ENCODE results near the gene DESI1. TPM values are rescaled to one million over a fixed set of nuclear protein-coding genes. Genes with fewer than 3 reads are reported as not detected.
A peak's percentile ranks its signal among the peaks of the same experiment; 100 is the strongest.
"Not testable (repeated sequence)": the region's sequence is repeated elsewhere in the genome, so short reads cannot be mapped to it uniquely, and the experiment has no call there.

DESI1 gene
- polyA plus RNA-seq, 1 donor = 20.1 TPM

DNA sequence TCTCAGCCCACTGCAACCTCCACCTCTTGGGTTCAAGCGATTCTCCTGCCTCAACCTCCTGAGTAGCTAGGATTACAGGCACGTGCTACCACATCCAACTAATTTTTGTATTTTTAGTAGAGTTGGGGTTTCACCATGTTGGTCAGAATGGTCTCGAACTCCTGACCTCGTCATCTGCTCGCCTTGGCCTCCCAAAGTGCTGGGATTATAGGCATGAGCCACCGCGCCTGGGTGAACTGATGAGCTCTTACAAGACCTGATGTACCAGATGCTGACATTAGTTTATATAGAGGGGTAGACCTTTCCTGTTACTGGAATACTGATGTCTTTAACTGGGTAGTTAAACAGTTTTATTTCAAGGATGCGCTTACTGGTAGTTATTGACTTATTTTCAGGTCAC lies 13.8 kb upstream of the DESI1 start:
- not testable (repeated sequence) for DNase-seq

DNA sequence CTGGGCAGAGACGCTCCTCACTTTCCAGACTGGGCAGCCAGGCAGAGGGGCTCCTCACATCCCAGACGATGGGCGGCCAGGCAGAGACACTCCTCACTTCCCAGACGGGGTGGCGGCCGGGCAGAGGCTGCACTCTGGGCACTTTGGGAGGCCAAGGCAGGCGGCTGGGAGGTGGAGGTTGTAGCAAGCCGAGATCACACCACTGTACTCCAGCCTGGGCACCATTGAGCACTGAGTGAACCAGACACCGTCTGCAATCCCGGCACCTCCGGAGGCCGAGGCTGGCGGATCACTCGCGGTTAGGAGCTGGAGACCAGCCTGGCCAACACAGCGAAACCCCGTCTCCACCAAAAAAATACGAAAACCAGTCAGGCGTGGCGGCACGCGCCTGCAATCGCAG lies 10.8 kb upstream of the DESI1 start:
- DNase-seq = not testable (repeated sequence)

- not testable (repeated sequence) for DNase-seq
Measured at GRCh38 chr22:41631115-41631514, 10.3 kb upstream of the DESI1 start.

DNA sequence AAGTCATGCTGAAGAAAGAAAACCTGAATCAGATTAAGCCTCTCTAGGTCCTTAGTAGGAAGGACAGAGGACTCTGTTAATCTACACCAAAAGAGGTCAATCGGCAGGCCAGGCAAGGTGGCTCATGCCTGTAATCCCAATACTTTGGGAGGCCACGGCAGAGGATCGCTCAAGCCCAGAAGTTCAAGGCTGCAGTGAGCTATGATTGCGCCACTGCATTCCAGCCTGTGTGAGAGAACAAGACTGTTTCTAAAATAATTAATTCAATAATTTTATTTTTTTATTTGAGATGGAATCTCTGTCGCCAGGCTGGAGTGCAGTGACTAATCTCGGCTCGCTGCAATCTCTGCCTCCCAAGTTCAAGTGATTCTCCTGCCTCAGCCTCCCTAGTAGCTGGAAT lies 4.7 kb upstream of the DESI1 start:
- no peak for DNase-seq

- DNase-seq = no peak
Measured at GRCh38 chr22:41621911-41622179, 1.0 kb upstream of the DESI1 start.

- peak; percentile 100 for DNase-seq
Measured at GRCh38 chr22:41621099-41621910, 462 bp upstream of the DESI1 start, which contains the start of gene XRCC6. Gene XRCC6 (plus strand): TSS chr22:41621295. CDS start chr22:41622005, 710 bp downstream.

GRCh38 chr22:41619979-41620588 lies 759 bp downstream of the DESI1 start:
- no peak for DNase-seq

DNA sequence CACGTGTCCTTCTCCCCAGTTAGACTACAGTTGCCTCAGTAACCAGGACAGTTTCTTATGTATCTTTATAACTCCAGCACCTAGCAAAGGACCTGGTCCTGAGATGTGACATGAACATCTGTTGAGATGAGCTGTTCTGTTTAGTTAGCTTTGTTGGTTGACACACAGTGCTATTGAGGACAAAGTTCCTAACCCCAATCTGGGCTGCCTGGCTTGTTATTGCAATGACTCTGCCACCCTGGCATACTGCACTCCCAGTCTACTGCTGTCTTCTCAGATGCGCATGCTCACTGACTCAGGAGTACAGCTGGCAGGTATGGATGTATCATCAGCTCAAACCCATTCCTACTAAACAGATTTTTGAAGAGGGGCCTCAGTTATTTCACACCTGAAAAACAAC lies 7.4 kb downstream of the DESI1 start:
- no peak for DNase-seq

- no peak for DNase-seq
Measured at GRCh38 chr22:41612603-41613306, 8.1 kb downstream of the DESI1 start.

GRCh38 chr22:41608386-41608785 lies 12.5 kb downstream of the DESI1 start:
- no peak for DNase-seq

DNA sequence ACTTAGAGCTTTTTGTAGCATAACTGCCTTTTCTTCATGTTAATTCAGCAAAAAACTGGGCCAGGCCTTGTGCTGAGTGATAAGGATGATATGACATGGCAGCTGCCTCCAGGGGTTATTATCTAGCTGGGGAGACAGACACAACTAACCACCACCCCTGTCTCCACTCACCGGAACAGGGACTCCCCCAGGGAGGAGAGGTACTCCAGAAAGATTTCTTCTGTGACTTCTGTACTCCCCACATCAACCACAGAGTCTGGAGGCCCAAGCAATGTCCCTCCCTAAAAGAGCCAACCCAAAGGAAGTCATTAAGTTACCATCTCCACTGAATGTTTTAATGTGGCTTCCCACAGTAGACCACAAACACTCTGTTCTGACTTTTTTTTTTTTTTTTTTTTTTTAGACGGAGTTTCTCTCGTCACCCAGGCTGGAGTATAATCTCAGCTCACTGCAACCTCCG lies 16.9 kb downstream of the DESI1 start:
- DNase-seq = no peak

DNA sequence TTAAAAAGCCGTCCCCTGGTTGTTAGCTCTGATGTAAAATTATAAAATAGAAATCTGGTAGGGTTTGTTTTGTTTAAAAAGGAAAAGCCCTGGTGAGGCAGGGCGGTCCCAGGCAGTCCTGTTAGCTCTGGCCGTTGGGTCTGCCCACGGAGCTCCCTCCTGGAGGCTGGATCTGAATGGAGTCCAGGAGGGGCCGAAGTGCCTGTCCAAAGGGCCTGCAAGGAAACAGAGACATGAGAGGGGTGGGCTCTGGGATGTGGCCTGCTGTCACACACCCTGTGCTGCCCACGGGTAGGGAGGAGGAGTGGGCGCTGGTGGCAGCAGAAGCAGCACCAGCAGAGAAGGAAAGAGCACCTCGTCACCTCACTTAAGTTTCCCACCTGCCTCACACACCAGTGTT lies 19.9 kb downstream of the DESI1 start:
- DNase-seq = no peak

DNA sequence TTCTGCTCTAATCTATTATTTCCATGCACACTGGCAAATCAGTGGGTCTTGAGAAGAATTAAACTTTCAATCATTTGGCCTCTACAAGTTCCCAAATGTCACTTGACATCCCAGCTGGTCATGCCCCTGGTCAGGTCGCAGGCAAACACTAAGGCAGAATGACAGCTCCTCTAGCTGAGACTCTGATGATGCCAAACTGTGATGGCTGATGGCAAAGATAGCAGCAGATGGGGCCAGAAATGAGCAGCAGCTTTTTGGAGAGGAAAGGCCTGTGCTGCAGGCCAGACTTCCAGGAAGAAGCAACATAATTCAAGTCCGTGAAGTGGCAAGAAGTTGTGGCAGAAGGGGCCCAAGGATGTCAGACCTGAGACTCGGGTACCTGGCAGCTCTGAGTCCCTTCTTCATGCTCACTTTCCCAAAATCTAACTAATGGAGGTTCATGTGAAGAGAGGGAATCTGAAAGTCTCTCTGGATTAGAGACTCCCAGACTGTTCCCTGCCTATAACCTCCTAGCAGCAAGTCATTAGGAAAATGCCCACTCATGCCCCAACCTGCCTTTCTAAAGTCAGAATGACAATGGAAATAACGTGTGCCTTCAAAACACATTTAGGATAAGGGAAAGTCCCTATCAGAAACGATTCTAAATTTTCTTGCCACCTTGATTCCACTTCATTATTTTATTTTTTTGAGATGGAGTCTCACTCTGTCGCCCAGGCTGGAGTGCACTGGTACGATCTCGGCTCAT lies 21.8 kb downstream of the DESI1 start:
- DNase-seq = no peak

GRCh38 chr22:41598081-41598480 lies 22.8 kb downstream of the DESI1 start:
- no peak for DNase-seq

GRCh38 chr22:41597635-41597953 lies 23.2 kb downstream of the DESI1 start:
- DNase-seq = no peak

- DNase-seq = peak; percentile 25
Measured at GRCh38 chr22:41596776-41597634, 23.8 kb downstream of the DESI1 start.

- DNase-seq = no peak
Measured at GRCh38 chr22:41595703-41596102, 25.1 kb downstream of the DESI1 start.

DNA sequence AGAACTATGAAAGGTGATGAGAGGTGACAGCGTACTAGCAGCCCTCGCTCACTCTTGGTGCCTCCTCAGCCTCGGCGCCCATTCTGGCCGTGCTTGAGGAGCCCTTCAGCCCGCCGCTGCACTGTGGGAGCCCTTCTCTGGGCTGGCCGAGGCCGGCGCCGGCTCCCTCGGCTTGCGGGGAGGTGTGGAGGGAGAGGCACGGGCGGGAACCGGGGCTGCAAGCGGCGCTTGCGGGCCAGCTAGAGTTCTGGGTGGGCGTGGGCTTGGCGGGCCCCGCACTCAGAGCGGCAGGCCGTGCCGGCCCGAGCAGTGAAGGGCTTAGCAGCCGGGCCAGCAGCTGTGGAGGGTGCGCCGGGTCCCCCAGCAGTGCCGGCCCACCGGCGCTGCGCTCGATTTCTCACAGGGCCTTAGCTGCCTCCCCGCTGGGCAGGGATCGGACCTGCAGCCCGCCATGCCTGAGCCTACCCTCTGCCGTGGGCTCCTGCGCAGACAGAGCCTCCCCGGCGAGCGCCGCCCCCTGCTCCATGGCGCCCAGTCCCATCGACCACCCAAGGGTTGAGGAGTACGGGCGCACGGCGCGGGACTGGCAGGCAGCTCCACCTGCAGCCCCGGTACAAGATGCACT lies 27.4 kb downstream of the DESI1 start:
- DNase-seq = not testable (repeated sequence)

GRCh38 chr22:41589391-41590241 lies 31.2 kb downstream of the DESI1 start, which contains the start of gene PMM1:
Gene PMM1 (minus strand): TSS chr22:41589840. CDS start chr22:41589805, 35 bp downstream.
- peak; percentile 99 for DNase-seq

GRCh38 chr22:41587347-41587723 lies 33.5 kb downstream of the DESI1 start:
- DNase-seq = no peak
